Liver (tissue), 3 donors: ENCODE measurements around the gene CCND3.

Experiments
- EGR1 ChIP-seq, 2 donors: IDR thresholded peaks; 2 replicates each; pipeline ENCODE4 v1.6.1; 2016 to 2018; ENCODE audit warnings: antibody characterized with exemption in 2 of 2, low read depth in 2 of 2
- GABPA ChIP-seq, 2 donors: IDR thresholded peaks in 1 of 2; conservative IDR thresholded peaks in 1 of 2; 2 replicates each; pipeline ENCODE4 v1.6.1; 2016; ENCODE audit warnings: antibody characterized with exemption in 2 of 2, mild to moderate bottlenecking in 1 of 2, moderate library complexity in 1 of 2
- JUND ChIP-seq, 2 donors: IDR thresholded peaks; 2 replicates each; pipeline ENCODE4 v1.6.1; 2016; ENCODE audit warnings: antibody characterized with exemption in 2 of 2
- NR2F2 ChIP-seq: IDR thresholded peaks from 2 replicates; pipeline ENCODE4 v1.6.1; 2016; ENCODE audit warnings: antibody characterized with exemption
- RAD21 ChIP-seq, 2 donors: IDR thresholded peaks; 2 replicates each; pipeline ENCODE4 v1.6.1; 2016; ENCODE audit warnings: antibody characterized with exemption in 2 of 2, mild to moderate bottlenecking in 2 of 2
- RXRA ChIP-seq, 2 donors: IDR thresholded peaks; 2 replicates each; pipeline ENCODE4 v1.6.1; 2017 to 2018; ENCODE audit warnings: antibody characterized with exemption in 2 of 2, mild to moderate bottlenecking in 1 of 2
- SP1 ChIP-seq: IDR thresholded peaks from 2 replicates; pipeline ENCODE4 v1.6.1; 2018; ENCODE audit warnings: antibody characterized with exemption, mild to moderate bottlenecking
- TAF1 ChIP-seq: conservative IDR thresholded peaks from 2 replicates; pipeline ENCODE4 v1.6.1; 2016; ENCODE audit warnings: antibody characterized with exemption, mild to moderate bottlenecking
- YY1 ChIP-seq: IDR thresholded peaks from 2 replicates; pipeline ENCODE4 v1.6.1; 2016; ENCODE audit warnings: antibody characterized with exemption, mild to moderate bottlenecking
- TF ChIP-seq, protein P1 (sequence below): fragments of 150-350 bp; IDR thresholded peaks from 2 replicates; pipeline ENCODE4 v1.5.1; 2017; ENCODE audit warnings: improper control_type of control experiment, low read depth, low read length; ENCODE audit not compliant: missing input control
- TF ChIP-seq, protein P2 (sequence below): IDR thresholded peaks from 2 replicates; pipeline ENCODE4 v1.6.1; 2016; ENCODE audit warnings: antibody characterized with exemption, mild to moderate bottlenecking
- TF ChIP-seq, protein P3 (sequence below): IDR thresholded peaks from 2 replicates; pipeline ENCODE4 v1.6.1; 2016; ENCODE audit warnings: antibody characterized with exemption
- TF ChIP-seq, protein P4 (sequence below): IDR thresholded peaks from 2 replicates; pipeline ENCODE4 v1.6.1; 2016; ENCODE audit warnings: antibody characterized with exemption
- TF ChIP-seq, protein P5 (sequence below): IDR thresholded peaks from 2 replicates; pipeline ENCODE4 v1.6.1; 2016; ENCODE audit warnings: antibody characterized with exemption
- donor health status: healthy.
- donor health status: healthy.

DNA sequence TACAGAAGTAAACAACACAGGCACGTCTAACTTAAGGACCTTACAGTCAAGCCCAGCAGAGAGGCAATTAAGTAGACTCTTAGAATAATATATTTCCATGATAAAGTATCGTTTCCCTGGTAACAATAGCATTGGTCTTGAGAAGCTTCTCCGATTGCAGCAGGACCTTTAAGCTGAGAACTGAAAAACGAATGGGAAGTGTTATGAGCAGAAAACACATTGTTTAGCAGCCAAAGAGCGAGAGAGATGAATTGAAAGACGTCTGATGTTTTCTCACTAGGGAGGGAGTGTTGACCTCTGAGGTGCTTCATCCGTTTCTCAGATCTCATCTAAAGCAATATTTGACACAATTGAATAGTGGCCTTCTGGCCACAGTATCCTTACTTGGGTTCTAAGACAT lies 19.5 kb downstream of the CCND3 start:
- TF ChIP-seq, protein P1, sequence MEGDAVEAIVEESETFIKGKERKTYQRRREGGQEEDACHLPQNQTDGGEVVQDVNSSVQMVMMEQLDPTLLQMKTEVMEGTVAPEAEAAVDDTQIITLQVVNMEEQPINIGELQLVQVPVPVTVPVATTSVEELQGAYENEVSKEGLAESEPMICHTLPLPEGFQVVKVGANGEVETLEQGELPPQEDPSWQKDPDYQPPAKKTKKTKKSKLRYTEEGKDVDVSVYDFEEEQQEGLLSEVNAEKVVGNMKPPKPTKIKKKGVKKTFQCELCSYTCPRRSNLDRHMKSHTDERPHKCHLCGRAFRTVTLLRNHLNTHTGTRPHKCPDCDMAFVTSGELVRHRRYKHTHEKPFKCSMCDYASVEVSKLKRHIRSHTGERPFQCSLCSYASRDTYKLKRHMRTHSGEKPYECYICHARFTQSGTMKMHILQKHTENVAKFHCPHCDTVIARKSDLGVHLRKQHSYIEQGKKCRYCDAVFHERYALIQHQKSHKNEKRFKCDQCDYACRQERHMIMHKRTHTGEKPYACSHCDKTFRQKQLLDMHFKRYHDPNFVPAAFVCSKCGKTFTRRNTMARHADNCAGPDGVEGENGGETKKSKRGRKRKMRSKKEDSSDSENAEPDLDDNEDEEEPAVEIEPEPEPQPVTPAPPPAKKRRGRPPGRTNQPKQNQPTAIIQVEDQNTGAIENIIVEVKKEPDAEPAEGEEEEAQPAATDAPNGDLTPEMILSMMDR = no peak
- no peak for TF ChIP-seq RAD21 (IDR thresholded peaks at IDR 0.05)
- TF ChIP-seq, protein P2, sequence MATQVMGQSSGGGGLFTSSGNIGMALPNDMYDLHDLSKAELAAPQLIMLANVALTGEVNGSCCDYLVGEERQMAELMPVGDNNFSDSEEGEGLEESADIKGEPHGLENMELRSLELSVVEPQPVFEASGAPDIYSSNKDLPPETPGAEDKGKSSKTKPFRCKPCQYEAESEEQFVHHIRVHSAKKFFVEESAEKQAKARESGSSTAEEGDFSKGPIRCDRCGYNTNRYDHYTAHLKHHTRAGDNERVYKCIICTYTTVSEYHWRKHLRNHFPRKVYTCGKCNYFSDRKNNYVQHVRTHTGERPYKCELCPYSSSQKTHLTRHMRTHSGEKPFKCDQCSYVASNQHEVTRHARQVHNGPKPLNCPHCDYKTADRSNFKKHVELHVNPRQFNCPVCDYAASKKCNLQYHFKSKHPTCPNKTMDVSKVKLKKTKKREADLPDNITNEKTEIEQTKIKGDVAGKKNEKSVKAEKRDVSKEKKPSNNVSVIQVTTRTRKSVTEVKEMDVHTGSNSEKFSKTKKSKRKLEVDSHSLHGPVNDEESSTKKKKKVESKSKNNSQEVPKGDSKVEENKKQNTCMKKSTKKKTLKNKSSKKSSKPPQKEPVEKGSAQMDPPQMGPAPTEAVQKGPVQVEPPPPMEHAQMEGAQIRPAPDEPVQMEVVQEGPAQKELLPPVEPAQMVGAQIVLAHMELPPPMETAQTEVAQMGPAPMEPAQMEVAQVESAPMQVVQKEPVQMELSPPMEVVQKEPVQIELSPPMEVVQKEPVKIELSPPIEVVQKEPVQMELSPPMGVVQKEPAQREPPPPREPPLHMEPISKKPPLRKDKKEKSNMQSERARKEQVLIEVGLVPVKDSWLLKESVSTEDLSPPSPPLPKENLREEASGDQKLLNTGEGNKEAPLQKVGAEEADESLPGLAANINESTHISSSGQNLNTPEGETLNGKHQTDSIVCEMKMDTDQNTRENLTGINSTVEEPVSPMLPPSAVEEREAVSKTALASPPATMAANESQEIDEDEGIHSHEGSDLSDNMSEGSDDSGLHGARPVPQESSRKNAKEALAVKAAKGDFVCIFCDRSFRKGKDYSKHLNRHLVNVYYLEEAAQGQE = no peak
- TF ChIP-seq SP1 = no peak
- no peak for TF ChIP-seq TAF1
- TF ChIP-seq JUND (IDR thresholded peaks at IDR 0.05) = no peak
- no peak for TF ChIP-seq YY1
- TF ChIP-seq, protein P3, sequence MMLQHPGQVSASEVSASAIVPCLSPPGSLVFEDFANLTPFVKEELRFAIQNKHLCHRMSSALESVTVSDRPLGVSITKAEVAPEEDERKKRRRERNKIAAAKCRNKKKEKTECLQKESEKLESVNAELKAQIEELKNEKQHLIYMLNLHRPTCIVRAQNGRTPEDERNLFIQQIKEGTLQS = no peak
- no peak for TF ChIP-seq EGR1 (IDR thresholded peaks at IDR 0.05; ENCODE audit: low read depth in 2 of 2)
- no peak for TF ChIP-seq RXRA (IDR thresholded peaks at IDR 0.05)
- TF ChIP-seq, protein P4, sequence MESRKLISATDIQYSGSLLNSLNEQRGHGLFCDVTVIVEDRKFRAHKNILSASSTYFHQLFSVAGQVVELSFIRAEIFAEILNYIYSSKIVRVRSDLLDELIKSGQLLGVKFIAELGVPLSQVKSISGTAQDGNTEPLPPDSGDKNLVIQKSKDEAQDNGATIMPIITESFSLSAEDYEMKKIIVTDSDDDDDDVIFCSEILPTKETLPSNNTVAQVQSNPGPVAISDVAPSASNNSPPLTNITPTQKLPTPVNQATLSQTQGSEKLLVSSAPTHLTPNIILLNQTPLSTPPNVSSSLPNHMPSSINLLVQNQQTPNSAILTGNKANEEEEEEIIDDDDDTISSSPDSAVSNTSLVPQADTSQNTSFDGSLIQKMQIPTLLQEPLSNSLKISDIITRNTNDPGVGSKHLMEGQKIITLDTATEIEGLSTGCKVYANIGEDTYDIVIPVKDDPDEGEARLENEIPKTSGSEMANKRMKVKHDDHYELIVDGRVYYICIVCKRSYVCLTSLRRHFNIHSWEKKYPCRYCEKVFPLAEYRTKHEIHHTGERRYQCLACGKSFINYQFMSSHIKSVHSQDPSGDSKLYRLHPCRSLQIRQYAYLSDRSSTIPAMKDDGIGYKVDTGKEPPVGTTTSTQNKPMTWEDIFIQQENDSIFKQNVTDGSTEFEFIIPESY = no peak
- no peak for TF ChIP-seq GABPA (IDR thresholded peaks at IDR 0.05 in 1 of 2, conservative IDR thresholded peaks at IDR 0.05 in 1 of 2)
- no peak for TF ChIP-seq NR2F2
- TF ChIP-seq, protein P5, sequence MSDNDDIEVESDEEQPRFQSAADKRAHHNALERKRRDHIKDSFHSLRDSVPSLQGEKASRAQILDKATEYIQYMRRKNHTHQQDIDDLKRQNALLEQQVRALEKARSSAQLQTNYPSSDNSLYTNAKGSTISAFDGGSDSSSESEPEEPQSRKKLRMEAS = no peak
